ENCODE measurements around the gene MCM10. TPM values are rescaled to one million over a fixed set of nuclear protein-coding genes. Genes with fewer than 3 reads are reported as not detected.

Gene MCM10
- total RNA-seq, 1 experiment from 2014 or later, result 22.8 TPM

GRCh38 chr10:13121500-13121854 is 39.9 kb upstream of the MCM10 start:
- no peak overlapping the region for H3K27ac ChIP-seq (ENCODE audit: low read length)
- H3K36me3 ChIP-seq (ENCODE audit: control insufficient read depth, insufficient read depth, low read length), result peaks cover 11% of the 10 kb centered on the region
- no peak for ATAC-seq
- no peaks in the 10 kb centered on the region for H3K27me3 ChIP-seq (ENCODE audit: control insufficient read depth, insufficient read depth, low read length)
- no peak overlapping the region for H3K4me3 ChIP-seq (ENCODE audit: low read depth in 2 of 2, low read length in 2 of 2)
- CTCF ChIA-PET, result interaction anchor here (0.7 kb wide), 1 partner anchor 181 kb away, joined by 12 read pairs; no protein-coding TSS in a partner anchor
- no peaks in the 10 kb centered on the region for H3K4me1 ChIP-seq (ENCODE audit: control insufficient read depth, insufficient read depth, low read length)
- in situ Hi-C loops (cut with HindIII; ENCODE audit: low pct_unique_long_range_greater_than_20kb, low sequenced_read_pairs) (no loop called here), intact Hi-C loops (cut with micrococcal nuclease; ENCODE audit: unreplicated experiment) (no loop called here)
- BruUV-seq (replicated peaks), result no TSS peak
- TF ChIP-seq, protein P1, sequence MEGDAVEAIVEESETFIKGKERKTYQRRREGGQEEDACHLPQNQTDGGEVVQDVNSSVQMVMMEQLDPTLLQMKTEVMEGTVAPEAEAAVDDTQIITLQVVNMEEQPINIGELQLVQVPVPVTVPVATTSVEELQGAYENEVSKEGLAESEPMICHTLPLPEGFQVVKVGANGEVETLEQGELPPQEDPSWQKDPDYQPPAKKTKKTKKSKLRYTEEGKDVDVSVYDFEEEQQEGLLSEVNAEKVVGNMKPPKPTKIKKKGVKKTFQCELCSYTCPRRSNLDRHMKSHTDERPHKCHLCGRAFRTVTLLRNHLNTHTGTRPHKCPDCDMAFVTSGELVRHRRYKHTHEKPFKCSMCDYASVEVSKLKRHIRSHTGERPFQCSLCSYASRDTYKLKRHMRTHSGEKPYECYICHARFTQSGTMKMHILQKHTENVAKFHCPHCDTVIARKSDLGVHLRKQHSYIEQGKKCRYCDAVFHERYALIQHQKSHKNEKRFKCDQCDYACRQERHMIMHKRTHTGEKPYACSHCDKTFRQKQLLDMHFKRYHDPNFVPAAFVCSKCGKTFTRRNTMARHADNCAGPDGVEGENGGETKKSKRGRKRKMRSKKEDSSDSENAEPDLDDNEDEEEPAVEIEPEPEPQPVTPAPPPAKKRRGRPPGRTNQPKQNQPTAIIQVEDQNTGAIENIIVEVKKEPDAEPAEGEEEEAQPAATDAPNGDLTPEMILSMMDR (IDR thresholded peaks at IDR 0.05), result no peak
- TF ChIP-seq TCF7L2 (IDR thresholded peaks at IDR 0.05; ENCODE audit: low read depth, low read length), result no peak
- TF ChIP-seq POLR2AphosphoS5 (IDR thresholded peaks at IDR 0.05; ENCODE audit: low read depth, low read length), result no peak
- TF ChIP-seq, protein P2, sequence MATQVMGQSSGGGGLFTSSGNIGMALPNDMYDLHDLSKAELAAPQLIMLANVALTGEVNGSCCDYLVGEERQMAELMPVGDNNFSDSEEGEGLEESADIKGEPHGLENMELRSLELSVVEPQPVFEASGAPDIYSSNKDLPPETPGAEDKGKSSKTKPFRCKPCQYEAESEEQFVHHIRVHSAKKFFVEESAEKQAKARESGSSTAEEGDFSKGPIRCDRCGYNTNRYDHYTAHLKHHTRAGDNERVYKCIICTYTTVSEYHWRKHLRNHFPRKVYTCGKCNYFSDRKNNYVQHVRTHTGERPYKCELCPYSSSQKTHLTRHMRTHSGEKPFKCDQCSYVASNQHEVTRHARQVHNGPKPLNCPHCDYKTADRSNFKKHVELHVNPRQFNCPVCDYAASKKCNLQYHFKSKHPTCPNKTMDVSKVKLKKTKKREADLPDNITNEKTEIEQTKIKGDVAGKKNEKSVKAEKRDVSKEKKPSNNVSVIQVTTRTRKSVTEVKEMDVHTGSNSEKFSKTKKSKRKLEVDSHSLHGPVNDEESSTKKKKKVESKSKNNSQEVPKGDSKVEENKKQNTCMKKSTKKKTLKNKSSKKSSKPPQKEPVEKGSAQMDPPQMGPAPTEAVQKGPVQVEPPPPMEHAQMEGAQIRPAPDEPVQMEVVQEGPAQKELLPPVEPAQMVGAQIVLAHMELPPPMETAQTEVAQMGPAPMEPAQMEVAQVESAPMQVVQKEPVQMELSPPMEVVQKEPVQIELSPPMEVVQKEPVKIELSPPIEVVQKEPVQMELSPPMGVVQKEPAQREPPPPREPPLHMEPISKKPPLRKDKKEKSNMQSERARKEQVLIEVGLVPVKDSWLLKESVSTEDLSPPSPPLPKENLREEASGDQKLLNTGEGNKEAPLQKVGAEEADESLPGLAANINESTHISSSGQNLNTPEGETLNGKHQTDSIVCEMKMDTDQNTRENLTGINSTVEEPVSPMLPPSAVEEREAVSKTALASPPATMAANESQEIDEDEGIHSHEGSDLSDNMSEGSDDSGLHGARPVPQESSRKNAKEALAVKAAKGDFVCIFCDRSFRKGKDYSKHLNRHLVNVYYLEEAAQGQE (IDR thresholded peaks at IDR 0.05; ENCODE audit: insufficient read depth in 1 of 2, low read depth in 2 of 2, low read length in 1 of 2), result no peak
- no peak for TF ChIP-seq SIN3A (IDR thresholded peaks at IDR 0.05; ENCODE audit: borderline replicate concordance, insufficient read depth, low read depth, low read length)
- no peaks in the 10 kb centered on the region for H3K9me3 ChIP-seq (ENCODE audit: control insufficient read depth, insufficient read depth, low read depth, low read length)
- POLR2A ChIA-PET, result no interaction called here
- DNase-seq (ENCODE audit: low read depth, low spot score), result no peak

GRCh38 chr10:13136651-13137050 is 24.7 kb upstream of the MCM10 start:
- Histone ChIP-seq H3K27ac (ENCODE audit: low read length) (no peak overlapping the region), H3K4me3 (ENCODE audit: low read depth in 2 of 2, low read length in 2 of 2) (no peak overlapping the region), H3K4me1 (ENCODE audit: control insufficient read depth, insufficient read depth, low read length) (no peaks in the 10 kb centered on the region), H3K9me3 (ENCODE audit: control insufficient read depth, insufficient read depth, low read depth, low read length) (no peaks in the 10 kb centered on the region), H3K36me3 (ENCODE audit: control insufficient read depth, insufficient read depth, low read length) (peaks cover 9% of the 10 kb centered on the region), H3K27me3 (ENCODE audit: control insufficient read depth, insufficient read depth, low read length) (no peaks in the 10 kb centered on the region)
- intact Hi-C loops (cut with micrococcal nuclease; ENCODE audit: unreplicated experiment) (no loop called here), in situ Hi-C loops (cut with HindIII; ENCODE audit: low pct_unique_long_range_greater_than_20kb, low sequenced_read_pairs) (no loop called here)
- DNase-seq (ENCODE audit: low read depth, low spot score), result no peak
- ChIA-PET CTCF (no interaction called here), POLR2A (no interaction called here)
- BruUV-seq (replicated peaks), result no TSS peak
- TF ChIP-seq SIN3A (IDR thresholded peaks at IDR 0.05; ENCODE audit: borderline replicate concordance, insufficient read depth, low read depth, low read length), result no peak
- TF ChIP-seq, protein P1 (IDR thresholded peaks at IDR 0.05), result no peak
- TF ChIP-seq, protein P2 (IDR thresholded peaks at IDR 0.05; ENCODE audit: insufficient read depth in 1 of 2, low read depth in 2 of 2, low read length in 1 of 2), result no peak
- TF ChIP-seq TCF7L2 (IDR thresholded peaks at IDR 0.05; ENCODE audit: low read depth, low read length), result no peak
- TF ChIP-seq POLR2AphosphoS5 (IDR thresholded peaks at IDR 0.05; ENCODE audit: low read depth, low read length), result no peak
- no peak for ATAC-seq

All from Panc1 (cell line).